ENCODE data around the gene TRMT5. TPM values are rescaled to one million over a fixed set of nuclear protein-coding genes. Genes with fewer than 3 reads are reported as not detected.

Gene TRMT5, protein sequence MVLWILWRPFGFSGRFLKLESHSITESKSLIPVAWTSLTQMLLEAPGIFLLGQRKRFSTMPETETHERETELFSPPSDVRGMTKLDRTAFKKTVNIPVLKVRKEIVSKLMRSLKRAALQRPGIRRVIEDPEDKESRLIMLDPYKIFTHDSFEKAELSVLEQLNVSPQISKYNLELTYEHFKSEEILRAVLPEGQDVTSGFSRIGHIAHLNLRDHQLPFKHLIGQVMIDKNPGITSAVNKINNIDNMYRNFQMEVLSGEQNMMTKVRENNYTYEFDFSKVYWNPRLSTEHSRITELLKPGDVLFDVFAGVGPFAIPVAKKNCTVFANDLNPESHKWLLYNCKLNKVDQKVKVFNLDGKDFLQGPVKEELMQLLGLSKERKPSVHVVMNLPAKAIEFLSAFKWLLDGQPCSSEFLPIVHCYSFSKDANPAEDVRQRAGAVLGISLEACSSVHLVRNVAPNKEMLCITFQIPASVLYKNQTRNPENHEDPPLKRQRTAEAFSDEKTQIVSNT
- 10 to 100 TPM in 5 of 9 donors, 1 to 10 TPM in 4; 4.8 to 16.8 (median 13.8) TPM for total RNA-seq
- 10 to 100 TPM in 1 of 3 donors, 1 to 10 TPM in 2; 3.8 to 14.6 (median 4.7) TPM for polyA plus RNA-seq
- long read RNA-seq, donor 1, full-length matches to known transcripts: 7 of 7 reads
- long read RNA-seq, donor 1, partial matches to known transcripts: 0 of 7 reads
- long read RNA-seq, donor 1, other reads (novel, unspliced or antisense): 0 of 7 reads
- long read RNA-seq, donor 2, full-length matches to known transcripts: 2 of 2 reads
- long read RNA-seq, donor 2, partial matches to known transcripts: 0 of 2 reads
- long read RNA-seq, donor 2, other reads (novel, unspliced or antisense): 0 of 2 reads
- long read RNA-seq, donor 3, full-length matches to known transcripts: 2 of 2 reads
- long read RNA-seq, donor 3, partial matches to known transcripts: 0 of 2 reads
- long read RNA-seq, donor 3, other reads (novel, unspliced or antisense): 0 of 2 reads
- long read RNA-seq, donor 4, full-length matches to known transcripts: 1 of 4 reads
- long read RNA-seq, donor 4, partial matches to known transcripts: 2 of 4 reads
- long read RNA-seq, donor 4, other reads (novel, unspliced or antisense): 1 of 4 reads
- long read RNA-seq, donor 5, full-length matches to known transcripts: 11 of 12 reads
- long read RNA-seq, donor 5, partial matches to known transcripts: 1 of 12 reads
- long read RNA-seq, donor 5, other reads (novel, unspliced or antisense): 0 of 12 reads
- long read RNA-seq, donor 6, full-length matches to known transcripts: 2 of 4 reads
- long read RNA-seq, donor 6, partial matches to known transcripts: 2 of 4 reads
- long read RNA-seq, donor 6, other reads (novel, unspliced or antisense): 0 of 4 reads
- long read RNA-seq, donor 7, full-length matches to known transcripts: 2 of 7 reads
- long read RNA-seq, donor 7, partial matches to known transcripts: 0 of 7 reads
- long read RNA-seq, donor 7, other reads (novel, unspliced or antisense): 5 of 7 reads
- long read RNA-seq, donor 8, full-length matches to known transcripts: 4 of 10 reads
- long read RNA-seq, donor 8, partial matches to known transcripts: 6 of 10 reads
- long read RNA-seq, donor 8, other reads (novel, unspliced or antisense): 0 of 10 reads
- long read RNA-seq, donor 9, full-length matches to known transcripts: 2 of 9 reads
- long read RNA-seq, donor 9, partial matches to known transcripts: 0 of 9 reads
- long read RNA-seq, donor 9, other reads (novel, unspliced or antisense): 7 of 9 reads
- long read RNA-seq, donor 10, full-length matches to known transcripts: 1 of 1 reads
- long read RNA-seq, donor 10, partial matches to known transcripts: 0 of 1 reads
- long read RNA-seq, donor 10, other reads (novel, unspliced or antisense): 0 of 1 reads

DNA sequence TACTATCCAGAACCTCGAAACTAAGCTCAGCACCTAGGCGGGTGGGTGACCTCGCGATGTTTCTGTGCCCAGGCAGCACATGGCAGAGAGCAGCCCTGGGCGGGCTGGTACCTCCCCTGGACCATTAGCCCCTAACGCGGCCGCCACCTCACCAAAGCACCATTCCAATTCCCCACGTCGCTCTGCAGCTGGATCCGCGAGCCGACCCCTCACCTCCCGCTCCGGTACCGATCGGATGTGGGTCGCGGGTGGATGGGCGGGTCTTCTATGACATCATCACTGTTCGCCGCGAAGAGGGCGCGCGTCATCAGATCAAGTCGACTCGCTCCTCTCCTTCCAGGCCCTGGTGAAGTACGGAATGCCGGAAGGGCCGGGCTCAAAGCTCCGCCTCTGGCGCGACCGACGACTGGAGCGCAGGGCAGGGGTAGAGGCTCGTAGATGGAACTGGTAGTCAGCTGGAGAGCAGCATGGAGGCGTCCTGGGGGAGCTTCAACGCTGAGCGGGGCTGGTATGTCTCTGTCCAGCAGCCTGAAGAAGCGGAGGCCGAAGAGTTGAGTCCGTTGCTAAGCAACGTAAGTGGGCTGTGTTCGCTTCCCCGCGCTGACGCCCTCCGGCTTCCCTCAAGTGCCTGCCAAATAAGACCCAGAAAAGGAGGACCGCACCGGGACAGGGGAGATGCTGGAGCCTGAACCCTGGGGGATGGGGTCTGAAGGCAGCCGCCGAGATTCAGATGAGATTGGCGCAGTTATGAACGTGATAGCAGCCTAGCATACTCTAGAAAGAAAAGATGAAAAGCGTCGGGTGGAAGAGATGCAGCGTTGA lies at the start of gene TRMT5, which contains the start of gene SLC38A6:
Gene TRMT5, minus strand, starts transcription at position 269 of the 822 bp plus-strand sequence. Its CDS starts 106 bp downstream, at position 163.
Gene SLC38A6, plus strand, starts transcription at position 435 of the 822 bp plus-strand sequence. Its CDS starts 33 bp downstream, at position 468.
- Histone ChIP-seq H3K27ac (peak within 1 kb of the TSS in 4 of 5 donors; percentile 50 to 90 (median 79)), H3K36me3 (replicated peaks in 1 of 2) (peaks cover 0 to 10% of the 10 kb centered on the region in 2 donors), H3K4me3 (peak within 1 kb of the TSS; percentile 13 to 89 (median 76)), H3K4me1 (replicated peaks in 1 of 2) (peaks cover 0 to 42% of the 10 kb centered on the region in 2 donors), H3K27me3 (no peaks in the 10 kb centered on the region), H3K9me3 (replicated peaks in 1 of 3) (no peaks in the 10 kb centered on the region)
- WGBS, 4 donors: 0 to 1% (median 1%) methylated on average over 23 to 59 of the region's 59 CpGs
- DNase-seq: peak; percentile 92 to 98 (median 95)
- TF ChIP-seq POLR2A (IDR thresholded peaks at IDR 0.05): peak; percentile 21 to 55
- TF ChIP-seq, protein P1, sequence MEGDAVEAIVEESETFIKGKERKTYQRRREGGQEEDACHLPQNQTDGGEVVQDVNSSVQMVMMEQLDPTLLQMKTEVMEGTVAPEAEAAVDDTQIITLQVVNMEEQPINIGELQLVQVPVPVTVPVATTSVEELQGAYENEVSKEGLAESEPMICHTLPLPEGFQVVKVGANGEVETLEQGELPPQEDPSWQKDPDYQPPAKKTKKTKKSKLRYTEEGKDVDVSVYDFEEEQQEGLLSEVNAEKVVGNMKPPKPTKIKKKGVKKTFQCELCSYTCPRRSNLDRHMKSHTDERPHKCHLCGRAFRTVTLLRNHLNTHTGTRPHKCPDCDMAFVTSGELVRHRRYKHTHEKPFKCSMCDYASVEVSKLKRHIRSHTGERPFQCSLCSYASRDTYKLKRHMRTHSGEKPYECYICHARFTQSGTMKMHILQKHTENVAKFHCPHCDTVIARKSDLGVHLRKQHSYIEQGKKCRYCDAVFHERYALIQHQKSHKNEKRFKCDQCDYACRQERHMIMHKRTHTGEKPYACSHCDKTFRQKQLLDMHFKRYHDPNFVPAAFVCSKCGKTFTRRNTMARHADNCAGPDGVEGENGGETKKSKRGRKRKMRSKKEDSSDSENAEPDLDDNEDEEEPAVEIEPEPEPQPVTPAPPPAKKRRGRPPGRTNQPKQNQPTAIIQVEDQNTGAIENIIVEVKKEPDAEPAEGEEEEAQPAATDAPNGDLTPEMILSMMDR (IDR thresholded peaks at IDR 0.05): no peak
- intact Hi-C loops (cut with DNase I): loop anchor here in 1 of 2 donors (5.0 kb wide), 1 partner anchor 249 kb away; the partner anchor contains the start of gene MNAT1

DNA sequence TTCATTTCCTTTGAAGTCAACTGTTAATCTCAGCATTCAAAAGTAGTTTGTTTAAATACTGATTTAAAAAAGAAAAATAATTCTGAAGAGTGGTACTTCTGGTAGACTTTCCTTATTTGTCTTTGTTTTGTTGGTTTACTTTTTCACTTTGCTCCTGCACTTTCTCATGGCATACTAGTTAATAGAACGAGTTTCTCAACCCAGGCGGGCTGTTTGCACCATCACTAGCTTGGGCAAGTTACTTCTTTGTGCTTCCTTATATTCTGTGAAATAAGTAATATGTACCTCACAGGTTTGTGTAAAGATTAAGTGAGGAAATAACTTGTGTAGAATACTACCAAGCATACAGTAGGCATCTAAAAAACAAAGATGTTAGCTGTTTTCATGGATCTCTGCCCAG lies 45.6 kb upstream of the TRMT5 start:
- Histone ChIP-seq H3K4me3 (no peak overlapping the region), H3K4me1 (replicated peaks in 1 of 2) (no peaks in the 10 kb centered on the region), H3K9me3 (replicated peaks in 1 of 3) (no peaks in the 10 kb centered on the region), H3K36me3 (replicated peaks in 1 of 2) (no peaks in the 10 kb centered on the region), H3K27ac (no peak overlapping the region), H3K27me3 (no peaks in the 10 kb centered on the region)
- 86 to 97% (median 90%) methylated on average over 2 of the region's 2 CpGs for WGBS, 4 donors
- TF ChIP-seq, protein P1 (IDR thresholded peaks at IDR 0.05): no peak
- TF ChIP-seq POLR2A (IDR thresholded peaks at IDR 0.05): no peak
- no peak for DNase-seq
- intact Hi-C loops (cut with DNase I): loop anchor here (10.0 kb wide), 2 partner anchors 218 to 372 kb away; no protein-coding TSS in a partner anchor

Data from adrenal gland (tissue), 19 donors.